BJ (cell line): ENCODE measurements around the gene CMSS1. TPM values are rescaled to one million over a fixed set of nuclear protein-coding genes. Genes with fewer than 3 reads are reported as not detected.

ENCODE experiments used
- CTCF ChIA-PET: fragments of 350-600 bp; formaldehyde crosslinking; extraction: SDS; loops from one replicate; lab custom pipeline; 2021; ENCODE audit warnings: antibody characterized with exemption, inconsistent platforms; lab: Yijun Ruan, JAX
- POLR2A ChIA-PET: fragments of 300-600 bp; sonication (Branson Sonifier 250); formaldehyde crosslinking; extraction: SDS; loops from one replicate; lab custom pipeline; 2021; ENCODE audit warnings: antibody characterized with exemption; lab: Charles Lee
- DNase-seq: peaks from one replicate; pipeline ENCODE4 v3.0.0-alpha.2; 2011; ENCODE audit warnings: low read depth
- H3K27me3 ChIP-seq: 2 replicates; pipeline ENCODE4 v1.6.0; 2011; ENCODE audit warnings: low read length; ENCODE audit not compliant: control insufficient read depth, insufficient read depth
- H3K36me3 ChIP-seq: 2 replicates; pipeline ENCODE4 v1.5.1; 2011; ENCODE audit warnings: low read length; ENCODE audit not compliant: control insufficient read depth, insufficient read depth
- H3K4me3 ChIP-seq: 2 replicates; pipeline ENCODE4 v1.5.1; 2011; ENCODE audit warnings: low read depth, mild to moderate bottlenecking, control low read depth, low read length
- polyA plus RNA-seq: library from polyadenylated mRNA; depleted of rRNA; stranded (reverse); fragments of >200 nt; gene quantifications from 2 replicates; pipeline ENCODE4 v1.2.3, GENCODE V29; 2011
- TF ChIP-seq, protein P1 (sequence below): IDR thresholded peaks from 2 replicates; pipeline ENCODE4 v1.5.1; 2011; ENCODE audit warnings: low read depth, mild to moderate bottlenecking, control low read depth, inconsistent platforms, low read length, moderate library complexity; ENCODE audit not compliant: insufficient read depth

CMSS1 gene
- polyA plus RNA-seq, 1 experiment = 6.7 TPM

DNA sequence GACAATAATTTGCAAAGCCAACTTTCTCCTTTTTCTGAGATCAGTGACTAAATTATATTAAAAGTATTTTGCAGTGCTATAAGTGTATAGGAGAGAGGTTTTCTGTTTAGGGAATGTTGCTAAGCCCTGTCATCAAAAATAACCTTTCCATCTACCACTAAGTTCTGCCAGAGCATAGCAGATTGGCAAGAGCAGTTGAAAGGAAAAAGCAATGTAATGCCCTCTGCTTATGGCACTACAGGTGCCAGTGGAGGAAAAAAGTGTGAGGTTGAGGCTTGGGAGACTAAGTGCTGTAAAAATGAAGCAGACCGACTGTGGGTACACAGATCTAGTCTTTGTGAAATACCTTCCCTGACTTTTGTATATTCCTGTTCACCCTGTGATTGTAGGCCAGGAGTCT is 285.1 kb downstream of the CMSS1 start:
- CTCF ChIA-PET = interaction anchor here (1.9 kb wide), 1 partner anchor 12 kb away, joined by 7 read pairs; no protein-coding TSS in a partner anchor
- POLR2A ChIA-PET = no interaction called here
- H3K36me3 ChIP-seq = no peaks in the 10 kb centered on the region
- H3K27me3 ChIP-seq = no peaks in the 10 kb centered on the region
- TF ChIP-seq, protein P1, sequence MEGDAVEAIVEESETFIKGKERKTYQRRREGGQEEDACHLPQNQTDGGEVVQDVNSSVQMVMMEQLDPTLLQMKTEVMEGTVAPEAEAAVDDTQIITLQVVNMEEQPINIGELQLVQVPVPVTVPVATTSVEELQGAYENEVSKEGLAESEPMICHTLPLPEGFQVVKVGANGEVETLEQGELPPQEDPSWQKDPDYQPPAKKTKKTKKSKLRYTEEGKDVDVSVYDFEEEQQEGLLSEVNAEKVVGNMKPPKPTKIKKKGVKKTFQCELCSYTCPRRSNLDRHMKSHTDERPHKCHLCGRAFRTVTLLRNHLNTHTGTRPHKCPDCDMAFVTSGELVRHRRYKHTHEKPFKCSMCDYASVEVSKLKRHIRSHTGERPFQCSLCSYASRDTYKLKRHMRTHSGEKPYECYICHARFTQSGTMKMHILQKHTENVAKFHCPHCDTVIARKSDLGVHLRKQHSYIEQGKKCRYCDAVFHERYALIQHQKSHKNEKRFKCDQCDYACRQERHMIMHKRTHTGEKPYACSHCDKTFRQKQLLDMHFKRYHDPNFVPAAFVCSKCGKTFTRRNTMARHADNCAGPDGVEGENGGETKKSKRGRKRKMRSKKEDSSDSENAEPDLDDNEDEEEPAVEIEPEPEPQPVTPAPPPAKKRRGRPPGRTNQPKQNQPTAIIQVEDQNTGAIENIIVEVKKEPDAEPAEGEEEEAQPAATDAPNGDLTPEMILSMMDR = no peak
- H3K4me3 ChIP-seq = no peak overlapping the region
- no peak for DNase-seq

DNA sequence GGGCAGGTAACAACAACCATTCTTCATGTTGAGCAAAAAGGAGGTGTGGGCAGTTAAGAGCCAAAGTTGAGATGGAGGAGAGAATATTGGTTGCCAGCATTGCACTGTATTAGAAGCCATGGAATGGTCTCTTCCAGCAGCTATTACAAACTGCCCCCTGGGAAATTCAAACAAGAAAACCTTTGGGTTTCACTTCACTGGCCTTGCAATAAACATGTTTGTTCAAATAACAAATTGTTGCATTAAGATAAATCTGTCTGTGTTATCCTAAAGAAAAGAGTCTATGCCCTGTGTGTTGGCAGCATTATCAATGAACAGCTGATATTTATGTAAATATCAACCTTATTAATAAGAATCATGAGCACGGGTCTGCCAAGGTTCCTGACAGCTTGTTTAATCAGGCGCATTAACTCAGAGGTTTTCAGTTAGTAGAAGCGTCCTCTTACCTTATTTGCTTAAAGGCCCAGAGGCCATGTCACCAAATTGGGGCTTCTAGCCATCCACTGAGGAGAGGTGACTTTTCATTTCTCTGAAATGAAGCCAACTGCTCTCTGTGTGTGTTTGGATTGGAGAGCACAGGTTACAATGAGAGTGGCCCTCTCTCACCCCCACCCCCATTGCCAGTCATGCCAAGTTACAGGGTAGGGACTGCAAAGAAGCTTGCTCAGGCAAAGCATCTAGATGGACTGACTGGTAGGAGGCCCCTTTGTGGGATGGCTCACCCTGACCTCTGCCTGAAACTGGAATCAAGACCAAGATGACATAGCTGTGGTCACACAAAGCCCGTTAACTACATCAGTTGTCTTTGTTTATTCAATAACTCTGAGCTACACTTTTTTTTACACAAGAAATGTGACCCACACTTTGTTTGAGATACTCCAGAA is 286.1 kb downstream of the CMSS1 start:
- H3K4me3 ChIP-seq = no peak overlapping the region
- POLR2A ChIA-PET = interaction anchor here (0.6 to 0.9 kb wide), 2 partner anchors 39 to 261 kb away, joined by 3 to 10 read pairs; no protein-coding TSS in a partner anchor

DNA sequence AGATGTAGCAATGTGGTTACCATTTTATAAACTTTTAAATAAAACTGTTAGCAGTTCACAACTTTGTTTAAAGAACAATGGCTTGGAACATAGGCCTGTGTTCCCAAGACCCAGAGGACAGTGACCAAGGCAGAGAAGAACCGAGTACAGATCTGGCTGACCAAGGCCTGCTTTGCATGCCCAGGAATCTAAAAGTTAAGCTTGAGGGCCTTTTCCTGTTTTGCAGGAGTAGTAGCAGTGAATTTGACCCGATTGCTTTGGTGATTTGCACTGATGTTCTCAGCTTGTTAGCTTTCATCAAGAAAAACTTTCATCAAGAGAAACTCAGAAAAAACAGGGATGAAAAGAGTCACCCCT is 286.8 kb downstream of the CMSS1 start:
- Histone ChIP-seq H3K27me3 (no peaks in the 10 kb centered on the region), H3K36me3 (no peaks in the 10 kb centered on the region), H3K4me3 (no peak overlapping the region)
- POLR2A ChIA-PET = interaction anchor here (0.6 to 0.9 kb wide), 2 partner anchors 40 to 261 kb away, joined by 3 to 10 read pairs; no protein-coding TSS in a partner anchor
- CTCF ChIA-PET = interaction anchor here (0.9 to 1.9 kb wide), 7 partner anchors 9 to 150 kb away, joined by 3 to 7 read pairs (median 3); partner anchors contain the start of gene FILIP1L
- no peak for DNase-seq
- TF ChIP-seq, protein P1 = no peak

More for the DNA sequence above, 286.1 kb downstream of the CMSS1 start:
- Histone ChIP-seq H3K27me3 (no peaks in the 10 kb centered on the region), H3K36me3 (no peaks in the 10 kb centered on the region)
- CTCF ChIA-PET = interaction anchor here (0.9 to 1.9 kb wide), 7 partner anchors 9 to 150 kb away, joined by 3 to 7 read pairs (median 3); partner anchors contain the start of gene FILIP1L
- DNase-seq = peak; percentile 53
- TF ChIP-seq, protein P1 = no peak

DNA sequence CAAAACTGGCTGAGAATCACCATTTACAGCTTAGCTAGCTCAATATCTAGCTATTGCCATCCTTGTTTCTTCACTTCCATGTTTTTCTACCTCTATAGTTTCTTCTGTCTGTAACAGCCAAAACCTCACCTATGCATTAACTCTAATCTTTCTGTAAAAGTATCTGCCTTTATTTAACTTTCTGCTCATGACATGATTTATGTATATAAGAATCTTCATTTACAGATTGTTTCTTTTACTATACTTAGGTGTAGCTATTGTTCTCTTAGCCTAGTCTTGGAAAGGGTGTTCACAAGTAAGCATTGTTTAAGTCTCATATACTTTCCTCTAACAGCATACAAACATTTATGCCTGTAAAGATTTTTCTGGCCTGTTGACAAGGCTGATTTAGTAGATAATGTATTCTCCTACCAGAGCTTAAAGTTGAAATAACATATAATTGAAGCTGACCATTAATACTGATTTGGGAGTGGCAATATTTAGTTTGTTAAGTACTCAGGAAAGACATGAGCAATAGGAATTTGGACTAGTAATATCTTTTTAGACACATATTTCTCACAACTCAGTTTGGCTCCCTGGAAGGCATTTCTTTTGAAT is 287.3 kb downstream of the CMSS1 start:
- DNase-seq = no peak
- CTCF ChIA-PET = interaction anchor here (0.9 to 1.7 kb wide), 6 partner anchors 8 to 149 kb away, joined by 3 to 6 read pairs (median 3); partner anchors contain the start of gene FILIP1L
- H3K4me3 ChIP-seq = no peak overlapping the region
- TF ChIP-seq, protein P1 = no peak
- POLR2A ChIA-PET = interaction anchor here (0.9 kb wide), 1 partner anchor 262 kb away, joined by 3 read pairs; no protein-coding TSS in a partner anchor
- H3K27me3 ChIP-seq = no peaks in the 10 kb centered on the region
- H3K36me3 ChIP-seq = no peaks in the 10 kb centered on the region

DNA sequence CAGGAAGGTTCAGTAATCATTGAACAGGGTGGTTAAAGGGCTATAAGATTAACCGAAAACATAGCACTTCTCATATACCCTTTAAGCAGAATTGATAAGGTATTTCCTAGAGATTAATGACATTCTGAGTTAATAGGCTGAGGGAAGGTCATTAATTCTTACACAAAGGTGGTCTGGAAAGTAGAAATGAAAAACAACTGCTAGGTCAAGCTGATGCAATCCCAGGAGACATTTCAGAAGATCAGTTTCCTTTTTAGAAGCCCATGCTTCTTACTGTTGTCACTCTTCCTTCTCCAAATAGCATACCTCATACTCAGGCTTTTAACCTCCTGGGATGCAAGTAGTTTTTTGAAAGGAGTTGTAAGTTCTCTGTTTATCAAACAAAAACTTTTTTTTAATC is 287.8 kb downstream of the CMSS1 start:
- POLR2A ChIA-PET = no interaction called here
- TF ChIP-seq, protein P1 = no peak
- no peak for DNase-seq
- no peaks in the 10 kb centered on the region for H3K27me3 ChIP-seq
- H3K36me3 ChIP-seq = no peaks in the 10 kb centered on the region
- no peak overlapping the region for H3K4me3 ChIP-seq
- CTCF ChIA-PET = interaction anchor here (0.7 to 1.7 kb wide), 4 partner anchors 7 to 149 kb away, joined by 3 to 6 read pairs (median 3); no protein-coding TSS in a partner anchor
